IMR-90 (cell line): Measurements from ENCODE around the gene LCE5A. TPM values are rescaled to one million over a fixed set of nuclear protein-coding genes. Genes with fewer than 3 reads are reported as not detected.
A peak's percentile ranks its signal among the peaks of the same experiment; 100 is the strongest.

Source experiments
- ATAC-seq: fragments of 200-7000 bp; cut with Tn5 transposase; 2 replicates; pipeline ENCODE4 v1.9.1; 2020; ENCODE audit warnings: low read depth, mild to moderate bottlenecking, moderate library complexity
- BruUV-seq: library from RNA; stranded (reverse); fragments of 400-500 nt; replicated peaks from 2 replicates; lab custom pipeline; 2021; lab: Mats Ljungman, UMichigan
- CTCF ChIA-PET: fragments of 300-600 bp; formaldehyde crosslinking; extraction: SDS; loops from one replicate; lab custom pipeline; 2021; ENCODE audit warnings: antibody characterized with exemption; lab: Yijun Ruan, JAX
- POLR2A ChIA-PET: fragments of 300-600 bp; sonication (Branson Sonifier 250); formaldehyde crosslinking; loops from one replicate; lab custom pipeline; 2022; ENCODE audit warnings: antibody characterized with exemption; ENCODE audit not compliant: unreplicated experiment; lab: Charles Lee
- DNase-seq: peaks from one replicate; pipeline ENCODE4 v3.0.0; 2013
- H2AFZ ChIP-seq: replicated peaks from 2 replicates; pipeline ENCODE3; 2013; ENCODE audit warnings: low read length, mild to moderate bottlenecking; ENCODE audit not compliant: poor library complexity
- H2AK5ac ChIP-seq: 2 replicates; pipeline ENCODE4 v1.6.1; 2013; ENCODE audit warnings: low read depth, low read length, inconsistent platforms
- H2AK9ac ChIP-seq: replicated peaks from 2 replicates; pipeline ENCODE3; 2013; ENCODE audit warnings: mild to moderate bottlenecking, low read depth, low read length, moderate library complexity; ENCODE audit not compliant: poor library complexity
- H2BK120ac ChIP-seq: 2 replicates; pipeline ENCODE4 v1.6.1; 2013; ENCODE audit warnings: low read depth, low read length, inconsistent platforms
- H2BK15ac ChIP-seq: 3 replicates; pipeline ENCODE4 v1.6.1; 2013; ENCODE audit warnings: low read depth, low read length, inconsistent platforms
- H2BK20ac ChIP-seq: 2 replicates; pipeline ENCODE4 v1.6.1; 2013; ENCODE audit warnings: low read depth, mild to moderate bottlenecking, inconsistent platforms, low read length, moderate library complexity
- H2BK5ac ChIP-seq: 2 replicates; pipeline ENCODE4 v1.6.1; 2013; ENCODE audit warnings: mild to moderate bottlenecking, low read depth, low read length, inconsistent platforms; ENCODE audit not compliant: poor library complexity, severe bottlenecking
- H3K14ac ChIP-seq: replicated peaks from 2 replicates; pipeline ENCODE4 v1.6.1; 2013; ENCODE audit warnings: low read depth, low read length, inconsistent platforms
- H3K18ac ChIP-seq: 2 replicates; pipeline ENCODE4 v1.6.1; 2013; ENCODE audit warnings: low read depth, low read length, control low read depth
- H3K23ac ChIP-seq: 2 replicates; pipeline ENCODE4 v1.6.1; 2013; ENCODE audit warnings: low read depth, low read length, inconsistent platforms
- H3K27ac ChIP-seq: 2 replicates; pipeline ENCODE4 v1.5.1; 2013; ENCODE audit warnings: mild to moderate bottlenecking, control low read depth, low read length; ENCODE audit not compliant: insufficient read depth
- H3K27me3 ChIP-seq: 2 replicates; pipeline ENCODE4 v1.6.1; 2013; ENCODE audit warnings: low read length; ENCODE audit not compliant: control insufficient read depth, insufficient read depth
- H3K36me3 ChIP-seq: 2 replicates; pipeline ENCODE4 v1.6.1; 2013; ENCODE audit warnings: low read length, mixed read lengths; ENCODE audit not compliant: control insufficient read depth, insufficient read depth
- H3K4ac ChIP-seq: 2 replicates; pipeline ENCODE4 v1.6.1; 2013; ENCODE audit warnings: low read depth, low read length, inconsistent platforms
- H3K4me1 ChIP-seq: 2 replicates; pipeline ENCODE4 v1.6.1; 2013; ENCODE audit warnings: low read length, mixed read lengths; ENCODE audit not compliant: control insufficient read depth, insufficient read depth
- H3K4me2 ChIP-seq: 2 replicates; pipeline ENCODE4 v1.6.1; 2013; ENCODE audit warnings: low read depth, mild to moderate bottlenecking, control low read depth, low read length, moderate library complexity
- H3K4me3 ChIP-seq: 2 replicates; pipeline ENCODE4 v1.5.1; 2013; ENCODE audit warnings: low read depth, mild to moderate bottlenecking, control low read depth, low read length, moderate library complexity; ENCODE audit not compliant: insufficient read depth
- H3K56ac ChIP-seq: 2 replicates; pipeline ENCODE4 v1.6.1; 2013; ENCODE audit warnings: low read length, inconsistent platforms; ENCODE audit not compliant: insufficient read depth; ENCODE audit errors: extremely low read depth
- H3K79me1 ChIP-seq, 2 experiments: 2 replicates each; pipeline ENCODE4 v1.6.1; 2013; ENCODE audit warnings: low read length in 2 of 2, inconsistent platforms in 1 of 2, low read depth in 1 of 2
- H3K9ac ChIP-seq: 2 replicates; pipeline ENCODE4 v1.6.1; 2013; ENCODE audit warnings: low read depth, low read length, control low read depth
- H3K9me1 ChIP-seq: 2 replicates; pipeline ENCODE4 v1.6.1; 2013; ENCODE audit warnings: low read length, inconsistent platforms; ENCODE audit not compliant: insufficient read depth
- H3K9me3 ChIP-seq: 2 replicates; pipeline ENCODE4 v1.6.1; 2013; ENCODE audit warnings: low read length; ENCODE audit not compliant: control insufficient read depth, insufficient read depth
- H4K20me1 ChIP-seq: 2 replicates; pipeline ENCODE4 v1.6.1; 2013; ENCODE audit warnings: low read length, inconsistent platforms; ENCODE audit not compliant: insufficient read depth
- H4K5ac ChIP-seq: 2 replicates; pipeline ENCODE4 v1.6.1; 2013; ENCODE audit warnings: mild to moderate bottlenecking, low read depth, low read length, control low read depth
- H4K8ac ChIP-seq, 2 experiments: 2 replicates each; pipeline ENCODE4 v1.6.1; 2013; ENCODE audit warnings: low read depth in 2 of 2, low read length in 2 of 2, control low read depth in 1 of 2, inconsistent platforms in 1 of 2
- H4K91ac ChIP-seq: 2 replicates; pipeline ENCODE4 v1.6.1; 2013; ENCODE audit warnings: low read depth, low read length, inconsistent platforms; ENCODE audit not compliant: insufficient read depth
- BHLHE40 ChIP-seq: fragments of 150-350 bp; IDR thresholded peaks from 2 replicates; pipeline ENCODE4 v1.6.1; 2016; ENCODE audit warnings: mild to moderate bottlenecking, low read depth, low read length
- CEBPB ChIP-seq: IDR thresholded peaks from 2 replicates; pipeline ENCODE4 v1.6.1; 2012; ENCODE audit warnings: low read depth, low read length, improper control_type of control experiment
- CHD1 ChIP-seq: IDR thresholded peaks from 2 replicates; pipeline ENCODE4 v1.6.1; 2012; ENCODE audit warnings: low read depth, low read length, improper control_type of control experiment
- CTCF ChIP-seq: conservative IDR thresholded peaks from 2 replicates; pipeline ENCODE4 v1.5.1; 2012; ENCODE audit warnings: mild to moderate bottlenecking, low read depth, low read length, improper control_type of control experiment
- FOS ChIP-seq: fragments of 150-350 bp; IDR thresholded peaks from 2 replicates; pipeline ENCODE4 v1.6.1; 2016; ENCODE audit warnings: low read depth, low read length
- MAFK ChIP-seq: IDR thresholded peaks from 2 replicates; pipeline ENCODE4 v1.6.1; 2012; ENCODE audit warnings: low read depth, low read length, improper control_type of control experiment
- MAZ ChIP-seq: IDR thresholded peaks from 2 replicates; pipeline ENCODE4 v1.6.1; 2012; ENCODE audit warnings: low read depth, mild to moderate bottlenecking, low read length, improper control_type of control experiment, moderate library complexity, borderline replicate concordance
- MXI1 ChIP-seq: IDR thresholded peaks from 2 replicates; pipeline ENCODE4 v1.6.1; 2012; ENCODE audit warnings: low read depth, mild to moderate bottlenecking, low read length, moderate library complexity, borderline replicate concordance
- NFE2L2 ChIP-seq: fragments of 150-350 bp; IDR thresholded peaks from 2 replicates; pipeline ENCODE4 v1.6.1; 2016; ENCODE audit warnings: low read depth, mild to moderate bottlenecking, low read length
- POLR2A ChIP-seq: IDR thresholded peaks from 2 replicates; pipeline ENCODE4 v1.6.1; 2012; ENCODE audit warnings: mild to moderate bottlenecking, low read depth, low read length
- RAD21 ChIP-seq: IDR thresholded peaks from 2 replicates; pipeline ENCODE4 v1.6.1; 2012; ENCODE audit warnings: low read length, improper control_type of control experiment
- RCOR1 ChIP-seq: IDR thresholded peaks from 2 replicates; pipeline ENCODE4 v1.6.1; 2012; ENCODE audit warnings: mild to moderate bottlenecking, low read length, improper control_type of control experiment; ENCODE audit not compliant: insufficient replicate concordance
- RFX5 ChIP-seq: IDR thresholded peaks from 2 replicates; pipeline ENCODE4 v1.8.0; 2012; ENCODE audit warnings: low read depth, mild to moderate bottlenecking, low read length, moderate library complexity
- SMC3 ChIP-seq: fragments of 150-350 bp; IDR thresholded peaks from 2 replicates; pipeline ENCODE4 v1.6.1; 2016; ENCODE audit warnings: low read depth, mild to moderate bottlenecking, antibody characterized with exemption, low read length, moderate library complexity
- USF2 ChIP-seq: fragments of 150-350 bp; IDR thresholded peaks from 2 replicates; pipeline ENCODE4 v1.6.1; 2017; ENCODE audit warnings: mild to moderate bottlenecking, antibody characterized with exemption, low read length, low read depth
- WGBS, 2 experiments: methylation state at CpG; one replicate each; pipeline versions ENCODE4 v1.1.5 to v1.1.7; 2013; ENCODE audit warnings: missing lambda C conversion rate in 2 of 2; ENCODE audit not compliant: insufficient read length in 1 of 2; ENCODE audit errors: extremely low coverage in 2 of 2; 5-methylcytosine and 5-hydroxymethylcytosine counted together
- dilution Hi-C: fragments of 300-500 bp; cut with HindIII; formaldehyde crosslinking; loops from one replicate; pipeline ENCODE4 v1.14.3; 2018; ENCODE audit warnings: low sequenced_read_pairs; ENCODE audit not compliant: unreplicated experiment
- in situ Hi-C: fragments of 300-500 bp; cut with MboI; formaldehyde crosslinking; loops from 3 replicates; pipeline ENCODE4 v1.14.3; 2019; ENCODE audit warnings: low sequenced_read_pairs, inconsistent platforms, mixed read lengths
- intact Hi-C: fragments of 100-400 bp; cut with micrococcal nuclease; formaldehyde crosslinking; loops from 2 replicates; pipeline ENCODE4 v1.10.0; 2022
- polyA plus RNA-seq, 3 experiments: library from polyadenylated mRNA; depleted of rRNA; stranded (reverse); fragments of >200 nt; gene quantifications; 2 replicates each; pipeline ENCODE4 v1.2.3, GENCODE V29; 2012; ENCODE audit warnings: low replicate concordance in 1 of 3
- total RNA-seq: library from RNA; depleted of rRNA; stranded (reverse); fragments of >200 nt; gene quantifications from 2 replicates; pipeline ENCODE4 v1.2.3, GENCODE V29; 2012
- TF ChIP-seq, protein P1 (sequence below): fragments of 150-350 bp; IDR thresholded peaks from 2 replicates; pipeline ENCODE4 v1.6.1; 2016; ENCODE audit warnings: low read depth, mild to moderate bottlenecking, low read length, moderate library complexity, borderline replicate concordance

The LCE5A gene
- total and polyA plus RNA-seq, 2 of the 4 experiments (the other 2 are of a cell fraction): not detected

GRCh38 chr1:152514715-152515433 lies 4.3 kb downstream of the LCE5A start:
- Histone ChIP-seq H2BK20ac (no peak overlapping the region), H3K4ac (no peak overlapping the region), H3K9me1 (no peaks in the 10 kb centered on the region), H2AK9ac (no peak overlapping the region), H3K36me3 (no peaks in the 10 kb centered on the region), H4K8ac (no peak overlapping the region), H2BK15ac (no peak overlapping the region), H3K23ac (no peak overlapping the region), H3K9ac (no peak overlapping the region), H2BK5ac (no peak overlapping the region), H2AK5ac (no peak overlapping the region), H2AFZ (no peak overlapping the region), H3K56ac (no peak overlapping the region), H3K4me1 (no peaks in the 10 kb centered on the region), H3K79me1 (no peaks in the 10 kb centered on the region), H3K18ac (no peak overlapping the region), H3K14ac (no peak overlapping the region), H4K91ac (no peak overlapping the region), H3K9me3 (no peaks in the 10 kb centered on the region), H4K20me1 (no peaks in the 10 kb centered on the region), H3K4me3 (peak overlapping the region; percentile 18; the same call in 1 of the 2 replicates), H3K27me3 (peaks cover 15% of the 10 kb centered on the region), H3K27ac (no peak overlapping the region), H3K4me2 (peak overlapping the region; percentile 21; the same call in 1 of the 2 replicates), H2BK120ac (no peak overlapping the region), H4K5ac (no peak overlapping the region)
- intact Hi-C loops (no loop called here), in situ Hi-C loops (no loop called here), dilution Hi-C loops (no loop called here)
- ATAC-seq (no peak), DNase-seq (no peak)
- no TSS peak for BruUV-seq
- 50% methylated on average over 2 of the region's 17 CpGs; no CpG with 5 or more reads in 1 of the 2 experiments for WGBS, 2 experiments
- ChIA-PET POLR2A (no interaction called here), CTCF (no interaction called here)
- TF ChIP-seq FOS (no peak), MAFK (no peak), RFX5 (no peak), CHD1 (no peak), CEBPB (no peak), NFE2L2 (no peak), CTCF (no peak), USF2 (no peak), MAZ (no peak), POLR2A (no peak), MXI1 (no peak), SMC3 (no peak), RAD21 (no peak), BHLHE40 (no peak), RCOR1 (no peak)
- TF ChIP-seq, protein P1, sequence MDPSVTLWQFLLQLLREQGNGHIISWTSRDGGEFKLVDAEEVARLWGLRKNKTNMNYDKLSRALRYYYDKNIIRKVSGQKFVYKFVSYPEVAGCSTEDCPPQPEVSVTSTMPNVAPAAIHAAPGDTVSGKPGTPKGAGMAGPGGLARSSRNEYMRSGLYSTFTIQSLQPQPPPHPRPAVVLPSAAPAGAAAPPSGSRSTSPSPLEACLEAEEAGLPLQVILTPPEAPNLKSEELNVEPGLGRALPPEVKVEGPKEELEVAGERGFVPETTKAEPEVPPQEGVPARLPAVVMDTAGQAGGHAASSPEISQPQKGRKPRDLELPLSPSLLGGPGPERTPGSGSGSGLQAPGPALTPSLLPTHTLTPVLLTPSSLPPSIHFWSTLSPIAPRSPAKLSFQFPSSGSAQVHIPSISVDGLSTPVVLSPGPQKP: no peak
